ENCODE results near the gene DDI2.

DDI2 gene

DNA sequence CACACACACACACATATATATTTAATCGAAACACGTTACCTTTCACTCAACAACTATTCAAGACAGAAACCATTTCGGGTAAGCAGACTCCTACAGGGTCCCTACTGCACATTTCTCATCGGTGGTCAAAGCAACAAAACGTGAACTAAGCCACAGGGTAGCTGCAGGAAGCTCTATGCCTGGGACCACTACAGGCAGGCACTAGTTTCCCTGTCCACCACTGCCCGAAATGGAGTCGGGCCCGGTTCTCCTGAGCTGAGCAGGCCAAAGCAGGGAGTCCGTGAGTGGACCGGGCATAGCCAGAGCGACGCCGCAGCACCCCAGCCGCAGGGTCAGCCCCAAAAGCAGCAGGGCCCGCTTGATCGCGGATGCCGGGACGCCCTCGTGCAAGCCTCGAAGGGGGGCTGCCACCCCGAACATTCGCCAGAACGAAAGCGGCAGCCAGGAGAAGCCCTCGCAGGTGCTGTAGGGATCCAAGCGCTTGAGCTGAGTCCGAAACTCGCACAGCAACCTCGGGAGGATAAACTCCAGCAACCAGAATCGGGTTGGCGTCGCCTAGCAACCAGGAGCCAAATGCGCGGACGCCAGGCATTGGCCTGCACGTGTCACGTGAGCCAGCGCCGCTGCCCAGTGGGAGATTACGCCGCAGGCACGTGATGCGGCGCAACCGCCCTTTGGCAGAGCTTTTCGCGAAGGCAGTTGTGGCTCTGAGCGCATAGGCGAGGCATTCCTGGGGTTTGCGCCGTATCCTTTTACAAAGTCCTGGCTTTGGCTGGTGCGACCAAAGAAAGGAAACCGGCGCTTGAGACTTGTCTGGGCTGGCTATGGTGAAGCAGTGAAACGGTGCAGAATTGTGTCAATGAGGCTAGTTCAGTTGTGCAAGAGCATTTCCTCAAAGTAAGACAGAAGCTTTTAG lies 13.9 kb upstream of the DDI2 start (continued):
- TF ChIP-seq, protein P1, sequence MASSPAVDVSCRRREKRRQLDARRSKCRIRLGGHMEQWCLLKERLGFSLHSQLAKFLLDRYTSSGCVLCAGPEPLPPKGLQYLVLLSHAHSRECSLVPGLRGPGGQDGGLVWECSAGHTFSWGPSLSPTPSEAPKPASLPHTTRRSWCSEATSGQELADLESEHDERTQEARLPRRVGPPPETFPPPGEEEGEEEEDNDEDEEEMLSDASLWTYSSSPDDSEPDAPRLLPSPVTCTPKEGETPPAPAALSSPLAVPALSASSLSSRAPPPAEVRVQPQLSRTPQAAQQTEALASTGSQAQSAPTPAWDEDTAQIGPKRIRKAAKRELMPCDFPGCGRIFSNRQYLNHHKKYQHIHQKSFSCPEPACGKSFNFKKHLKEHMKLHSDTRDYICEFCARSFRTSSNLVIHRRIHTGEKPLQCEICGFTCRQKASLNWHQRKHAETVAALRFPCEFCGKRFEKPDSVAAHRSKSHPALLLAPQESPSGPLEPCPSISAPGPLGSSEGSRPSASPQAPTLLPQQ (tag by site-specific recombination; IDR thresholded peaks at IDR 0.05) = peak; percentile 78; the same call in 1 of the 2 replicates
- no peak for TF ChIP-seq ZNF274 (IDR thresholded peaks at IDR 0.05; ENCODE audit: low read length)
- no peak for TF ChIP-seq ZNF274 (tag by site-specific recombination; IDR thresholded peaks at IDR 0.05; ENCODE audit: borderline replicate concordance)
- TF ChIP-seq, protein P2, sequence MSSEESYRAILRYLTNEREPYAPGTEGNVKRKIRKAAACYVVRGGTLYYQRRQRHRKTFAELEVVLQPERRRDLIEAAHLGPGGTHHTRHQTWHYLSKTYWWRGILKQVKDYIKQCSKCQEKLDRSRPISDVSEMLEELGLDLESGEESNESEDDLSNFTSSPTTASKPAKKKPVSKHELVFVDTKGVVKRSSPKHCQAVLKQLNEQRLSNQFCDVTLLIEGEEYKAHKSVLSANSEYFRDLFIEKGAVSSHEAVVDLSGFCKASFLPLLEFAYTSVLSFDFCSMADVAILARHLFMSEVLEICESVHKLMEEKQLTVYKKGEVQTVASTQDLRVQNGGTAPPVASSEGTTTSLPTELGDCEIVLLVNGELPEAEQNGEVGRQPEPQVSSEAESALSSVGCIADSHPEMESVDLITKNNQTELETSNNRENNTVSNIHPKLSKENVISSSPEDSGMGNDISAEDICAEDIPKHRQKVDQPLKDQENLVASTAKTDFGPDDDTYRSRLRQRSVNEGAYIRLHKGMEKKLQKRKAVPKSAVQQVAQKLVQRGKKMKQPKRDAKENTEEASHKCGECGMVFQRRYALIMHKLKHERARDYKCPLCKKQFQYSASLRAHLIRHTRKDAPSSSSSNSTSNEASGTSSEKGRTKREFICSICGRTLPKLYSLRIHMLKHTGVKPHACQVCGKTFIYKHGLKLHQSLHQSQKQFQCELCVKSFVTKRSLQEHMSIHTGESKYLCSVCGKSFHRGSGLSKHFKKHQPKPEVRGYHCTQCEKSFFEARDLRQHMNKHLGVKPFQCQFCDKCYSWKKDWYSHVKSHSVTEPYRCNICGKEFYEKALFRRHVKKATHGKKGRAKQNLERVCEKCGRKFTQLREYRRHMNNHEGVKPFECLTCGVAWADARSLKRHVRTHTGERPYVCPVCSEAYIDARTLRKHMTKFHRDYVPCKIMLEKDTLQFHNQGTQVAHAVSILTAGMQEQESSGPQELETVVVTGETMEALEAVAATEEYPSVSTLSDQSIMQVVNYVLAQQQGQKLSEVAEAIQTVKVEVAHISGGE (tag by site-specific recombination; conservative IDR thresholded peaks at IDR 0.05; ENCODE audit: low read depth) = no peak; the same call in 1 of the 2 replicates
- no peak for TF ChIP-seq ZNF341 (tag by site-specific recombination; IDR thresholded peaks at IDR 0.05; ENCODE audit: low read depth)
- TF ChIP-seq ZNF571 (tag by site-specific recombination; IDR thresholded peaks at IDR 0.05) = no peak
- TF ChIP-seq ZNF501 (tag by site-specific recombination; IDR thresholded peaks at IDR 0.05) = no peak
- no peak for TF ChIP-seq RBAK (tag by site-specific recombination; IDR thresholded peaks at IDR 0.05)
- TF ChIP-seq ZNF292 (tag by site-specific recombination; IDR thresholded peaks at IDR 0.05; ENCODE audit: borderline replicate concordance, low read depth) = no peak
- no peak for TF ChIP-seq TCF7L2 (IDR thresholded peaks at IDR 0.05; ENCODE audit: borderline replicate concordance, low read depth, low read length)
- no peak for TF ChIP-seq ZNF561 (tag by site-specific recombination; IDR thresholded peaks at IDR 0.05; ENCODE audit: borderline replicate concordance)
- TF ChIP-seq, protein P3, sequence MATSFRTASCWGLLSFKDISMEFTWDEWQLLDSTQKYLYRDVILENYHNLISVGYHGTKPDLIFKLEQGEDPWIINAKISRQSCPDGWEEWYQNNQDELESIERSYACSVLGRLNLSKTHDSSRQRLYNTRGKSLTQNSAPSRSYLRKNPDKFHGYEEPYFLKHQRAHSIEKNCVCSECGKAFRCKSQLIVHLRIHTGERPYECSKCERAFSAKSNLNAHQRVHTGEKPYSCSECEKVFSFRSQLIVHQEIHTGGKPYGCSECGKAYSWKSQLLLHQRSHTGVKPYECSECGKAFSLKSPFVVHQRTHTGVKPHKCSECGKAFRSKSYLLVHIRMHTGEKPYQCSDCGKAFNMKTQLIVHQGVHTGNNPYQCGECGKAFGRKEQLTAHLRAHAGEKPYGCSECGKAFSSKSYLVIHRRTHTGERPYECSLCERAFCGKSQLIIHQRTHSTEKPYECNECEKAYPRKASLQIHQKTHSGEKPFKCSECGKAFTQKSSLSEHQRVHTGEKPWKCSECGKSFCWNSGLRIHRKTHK (tag by site-specific recombination; IDR thresholded peaks at IDR 0.05) = no peak
- TF ChIP-seq ZNF132 (tag by site-specific recombination; IDR thresholded peaks at IDR 0.05; ENCODE audit: borderline replicate concordance) = no peak
- TF ChIP-seq, protein P4, sequence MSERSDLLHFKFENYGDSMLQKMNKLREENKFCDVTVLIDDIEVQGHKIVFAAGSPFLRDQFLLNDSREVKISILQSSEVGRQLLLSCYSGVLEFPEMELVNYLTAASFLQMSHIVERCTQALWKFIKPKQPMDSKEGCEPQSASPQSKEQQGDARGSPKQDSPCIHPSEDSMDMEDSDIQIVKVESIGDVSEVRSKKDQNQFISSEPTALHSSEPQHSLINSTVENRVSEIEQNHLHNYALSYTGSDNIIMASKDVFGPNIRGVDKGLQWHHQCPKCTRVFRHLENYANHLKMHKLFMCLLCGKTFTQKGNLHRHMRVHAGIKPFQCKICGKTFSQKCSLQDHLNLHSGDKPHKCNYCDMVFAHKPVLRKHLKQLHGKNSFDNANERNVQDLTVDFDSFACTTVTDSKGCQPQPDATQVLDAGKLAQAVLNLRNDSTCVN (tag by site-specific recombination; optimal IDR thresholded peaks at IDR 0.05) = peak; percentile 10
- TF ChIP-seq, protein P5, sequence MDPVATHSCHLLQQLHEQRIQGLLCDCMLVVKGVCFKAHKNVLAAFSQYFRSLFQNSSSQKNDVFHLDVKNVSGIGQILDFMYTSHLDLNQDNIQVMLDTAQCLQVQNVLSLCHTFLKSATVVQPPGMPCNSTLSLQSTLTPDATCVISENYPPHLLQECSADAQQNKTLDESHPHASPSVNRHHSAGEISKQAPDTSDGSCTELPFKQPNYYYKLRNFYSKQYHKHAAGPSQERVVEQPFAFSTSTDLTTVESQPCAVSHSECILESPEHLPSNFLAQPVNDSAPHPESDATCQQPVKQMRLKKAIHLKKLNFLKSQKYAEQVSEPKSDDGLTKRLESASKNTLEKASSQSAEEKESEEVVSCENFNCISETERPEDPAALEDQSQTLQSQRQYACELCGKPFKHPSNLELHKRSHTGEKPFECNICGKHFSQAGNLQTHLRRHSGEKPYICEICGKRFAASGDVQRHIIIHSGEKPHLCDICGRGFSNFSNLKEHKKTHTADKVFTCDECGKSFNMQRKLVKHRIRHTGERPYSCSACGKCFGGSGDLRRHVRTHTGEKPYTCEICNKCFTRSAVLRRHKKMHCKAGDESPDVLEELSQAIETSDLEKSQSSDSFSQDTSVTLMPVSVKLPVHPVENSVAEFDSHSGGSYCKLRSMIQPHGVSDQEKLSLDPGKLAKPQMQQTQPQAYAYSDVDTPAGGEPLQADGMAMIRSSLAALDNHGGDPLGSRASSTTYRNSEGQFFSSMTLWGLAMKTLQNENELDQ (tag by site-specific recombination; IDR thresholded peaks at IDR 0.05; ENCODE audit: low read depth) = no peak
- TF ChIP-seq, protein P6, sequence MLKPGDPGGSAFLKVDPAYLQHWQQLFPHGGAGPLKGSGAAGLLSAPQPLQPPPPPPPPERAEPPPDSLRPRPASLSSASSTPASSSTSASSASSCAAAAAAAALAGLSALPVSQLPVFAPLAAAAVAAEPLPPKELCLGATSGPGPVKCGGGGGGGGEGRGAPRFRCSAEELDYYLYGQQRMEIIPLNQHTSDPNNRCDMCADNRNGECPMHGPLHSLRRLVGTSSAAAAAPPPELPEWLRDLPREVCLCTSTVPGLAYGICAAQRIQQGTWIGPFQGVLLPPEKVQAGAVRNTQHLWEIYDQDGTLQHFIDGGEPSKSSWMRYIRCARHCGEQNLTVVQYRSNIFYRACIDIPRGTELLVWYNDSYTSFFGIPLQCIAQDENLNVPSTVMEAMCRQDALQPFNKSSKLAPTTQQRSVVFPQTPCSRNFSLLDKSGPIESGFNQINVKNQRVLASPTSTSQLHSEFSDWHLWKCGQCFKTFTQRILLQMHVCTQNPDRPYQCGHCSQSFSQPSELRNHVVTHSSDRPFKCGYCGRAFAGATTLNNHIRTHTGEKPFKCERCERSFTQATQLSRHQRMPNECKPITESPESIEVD (tag by site-specific recombination; IDR thresholded peaks at IDR 0.05) = no peak
- TF ChIP-seq, protein P7, sequence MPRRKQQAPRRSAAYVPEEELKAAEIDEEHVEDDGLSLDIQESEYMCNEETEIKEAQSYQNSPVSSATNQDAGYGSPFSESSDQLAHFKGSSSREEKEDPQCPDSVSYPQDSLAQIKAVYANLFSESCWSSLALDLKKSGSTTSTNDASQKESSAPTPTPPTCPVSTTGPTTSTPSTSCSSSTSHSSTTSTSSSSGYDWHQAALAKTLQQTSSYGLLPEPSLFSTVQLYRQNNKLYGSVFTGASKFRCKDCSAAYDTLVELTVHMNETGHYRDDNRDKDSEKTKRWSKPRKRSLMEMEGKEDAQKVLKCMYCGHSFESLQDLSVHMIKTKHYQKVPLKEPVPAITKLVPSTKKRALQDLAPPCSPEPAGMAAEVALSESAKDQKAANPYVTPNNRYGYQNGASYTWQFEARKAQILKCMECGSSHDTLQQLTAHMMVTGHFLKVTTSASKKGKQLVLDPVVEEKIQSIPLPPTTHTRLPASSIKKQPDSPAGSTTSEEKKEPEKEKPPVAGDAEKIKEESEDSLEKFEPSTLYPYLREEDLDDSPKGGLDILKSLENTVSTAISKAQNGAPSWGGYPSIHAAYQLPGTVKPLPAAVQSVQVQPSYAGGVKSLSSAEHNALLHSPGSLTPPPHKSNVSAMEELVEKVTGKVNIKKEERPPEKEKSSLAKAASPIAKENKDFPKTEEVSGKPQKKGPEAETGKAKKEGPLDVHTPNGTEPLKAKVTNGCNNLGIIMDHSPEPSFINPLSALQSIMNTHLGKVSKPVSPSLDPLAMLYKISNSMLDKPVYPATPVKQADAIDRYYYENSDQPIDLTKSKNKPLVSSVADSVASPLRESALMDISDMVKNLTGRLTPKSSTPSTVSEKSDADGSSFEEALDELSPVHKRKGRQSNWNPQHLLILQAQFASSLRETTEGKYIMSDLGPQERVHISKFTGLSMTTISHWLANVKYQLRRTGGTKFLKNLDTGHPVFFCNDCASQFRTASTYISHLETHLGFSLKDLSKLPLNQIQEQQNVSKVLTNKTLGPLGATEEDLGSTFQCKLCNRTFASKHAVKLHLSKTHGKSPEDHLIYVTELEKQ (tag by site-specific recombination; IDR thresholded peaks at IDR 0.05; ENCODE audit: borderline replicate concordance) = no peak
- no peak for TF ChIP-seq ZNF248 (tag by site-specific recombination; IDR thresholded peaks at IDR 0.05)
- TF ChIP-seq, protein P8, sequence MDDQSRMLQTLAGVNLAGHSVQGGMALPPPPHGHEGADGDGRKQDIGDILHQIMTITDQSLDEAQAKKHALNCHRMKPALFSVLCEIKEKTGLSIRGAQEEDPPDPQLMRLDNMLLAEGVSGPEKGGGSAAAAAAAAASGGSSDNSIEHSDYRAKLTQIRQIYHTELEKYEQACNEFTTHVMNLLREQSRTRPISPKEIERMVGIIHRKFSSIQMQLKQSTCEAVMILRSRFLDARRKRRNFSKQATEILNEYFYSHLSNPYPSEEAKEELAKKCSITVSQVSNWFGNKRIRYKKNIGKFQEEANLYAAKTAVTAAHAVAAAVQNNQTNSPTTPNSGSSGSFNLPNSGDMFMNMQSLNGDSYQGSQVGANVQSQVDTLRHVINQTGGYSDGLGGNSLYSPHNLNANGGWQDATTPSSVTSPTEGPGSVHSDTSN (CRISPR knock-in tag; IDR thresholded peaks at IDR 0.05) = 0 out of 2 replicates have a peak, but pooled peaks have one; percentile 18
- TF ChIP-seq ZBTB48 (tag by site-specific recombination; IDR thresholded peaks at IDR 0.05) = no peak; the same call in 1 of the 2 replicates
